ENCODE data around the gene EXD1. TPM values are rescaled to one million over a fixed set of nuclear protein-coding genes. Genes with fewer than 3 reads are reported as not detected.
"Not testable (repeated sequence)": the region's sequence is repeated elsewhere in the genome, so short reads cannot be mapped to it uniquely, and the experiment has no call there.

EXD1 gene
- total RNA-seq, 2 donors from 2014 or later: not detected

DNA sequence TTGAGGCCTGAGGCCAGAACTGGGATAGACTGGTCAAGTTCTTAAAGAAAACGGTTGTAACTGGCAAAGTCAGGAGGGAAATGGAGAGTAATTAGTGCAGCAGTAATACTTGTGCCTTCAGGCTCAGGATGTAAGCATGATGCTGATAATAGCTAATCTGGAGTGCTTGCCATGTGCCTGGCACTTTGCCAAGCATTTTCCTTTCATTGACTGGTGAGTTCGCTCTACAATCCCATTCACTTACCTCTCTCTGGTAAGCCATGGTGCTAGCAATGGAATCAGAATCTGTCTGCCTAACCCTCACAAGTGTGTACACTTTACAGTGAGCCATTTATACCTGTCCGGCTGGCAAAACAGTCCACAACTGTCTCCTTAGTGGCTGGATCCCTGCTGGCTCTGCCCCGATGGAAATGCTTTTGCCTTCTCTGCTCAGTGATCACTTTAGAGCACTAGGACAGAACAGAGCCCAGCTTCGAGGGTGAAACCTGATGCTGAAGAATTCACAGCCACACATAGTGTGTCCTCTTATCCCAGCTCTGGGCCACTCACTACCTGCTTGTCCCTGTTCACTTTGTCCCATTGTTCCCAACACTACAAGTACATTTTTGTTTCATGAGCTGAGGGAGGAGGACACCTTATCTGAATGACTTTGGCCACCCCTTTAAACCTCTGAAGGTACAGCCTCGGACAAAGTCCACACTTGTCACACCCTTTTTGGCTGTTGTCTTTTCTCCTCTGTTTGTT, 10.8 kb upstream of the EXD1 start:
- ATAC-seq (ENCODE audit: insufficient number of reproducible peaks, low FRiP score, low read depth): no peak
- Histone ChIP-seq H3K36me3 (peaks cover 6% of the 10 kb centered on the region), H3K4me1 (ENCODE audit: control insufficient read depth in 1 of 2, low read depth in 2 of 2) (no peaks in the 10 kb centered on the region), H3K4me3 (no peak overlapping the region), H3K9me3 (no peaks in the 10 kb centered on the region), H3K27me3 (replicated peaks; ENCODE audit: insufficient read depth) (no peaks in the 10 kb centered on the region), H3K27ac (no peak overlapping the region)
- TF ChIP-seq, protein P1, sequence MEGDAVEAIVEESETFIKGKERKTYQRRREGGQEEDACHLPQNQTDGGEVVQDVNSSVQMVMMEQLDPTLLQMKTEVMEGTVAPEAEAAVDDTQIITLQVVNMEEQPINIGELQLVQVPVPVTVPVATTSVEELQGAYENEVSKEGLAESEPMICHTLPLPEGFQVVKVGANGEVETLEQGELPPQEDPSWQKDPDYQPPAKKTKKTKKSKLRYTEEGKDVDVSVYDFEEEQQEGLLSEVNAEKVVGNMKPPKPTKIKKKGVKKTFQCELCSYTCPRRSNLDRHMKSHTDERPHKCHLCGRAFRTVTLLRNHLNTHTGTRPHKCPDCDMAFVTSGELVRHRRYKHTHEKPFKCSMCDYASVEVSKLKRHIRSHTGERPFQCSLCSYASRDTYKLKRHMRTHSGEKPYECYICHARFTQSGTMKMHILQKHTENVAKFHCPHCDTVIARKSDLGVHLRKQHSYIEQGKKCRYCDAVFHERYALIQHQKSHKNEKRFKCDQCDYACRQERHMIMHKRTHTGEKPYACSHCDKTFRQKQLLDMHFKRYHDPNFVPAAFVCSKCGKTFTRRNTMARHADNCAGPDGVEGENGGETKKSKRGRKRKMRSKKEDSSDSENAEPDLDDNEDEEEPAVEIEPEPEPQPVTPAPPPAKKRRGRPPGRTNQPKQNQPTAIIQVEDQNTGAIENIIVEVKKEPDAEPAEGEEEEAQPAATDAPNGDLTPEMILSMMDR (IDR thresholded peaks at IDR 0.05): no peak
- DNase-seq (ENCODE audit: low spot score): no peak

DNA sequence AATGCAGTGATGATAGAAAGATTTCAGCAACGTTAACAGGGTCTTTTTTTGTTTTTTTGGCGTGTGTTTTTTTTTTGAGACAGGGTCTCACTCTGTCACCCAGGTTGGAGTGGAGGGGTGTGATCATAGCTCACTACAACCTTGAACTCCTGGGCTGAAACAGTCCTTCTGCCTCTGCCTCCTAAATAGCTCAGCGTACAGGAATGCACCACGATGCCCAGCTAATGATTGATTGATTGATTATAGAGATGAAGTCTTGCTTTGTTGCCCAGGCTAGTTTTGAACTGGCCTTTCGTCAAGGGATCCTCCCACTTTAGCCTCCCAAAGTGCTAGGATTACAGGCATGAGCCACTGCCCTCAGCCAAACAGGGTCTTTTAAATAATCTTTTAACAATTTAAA, 7.5 kb upstream of the EXD1 start:
- ATAC-seq (ENCODE audit: insufficient number of reproducible peaks, low FRiP score, low read depth) (no peak), DNase-seq (ENCODE audit: low spot score) (no peak)
- Histone ChIP-seq H3K27ac (no peak overlapping the region), H3K9me3 (no peaks in the 10 kb centered on the region), H3K27me3 (replicated peaks; ENCODE audit: insufficient read depth) (no peaks in the 10 kb centered on the region), H3K4me3 (no peak overlapping the region), H3K36me3 (no peaks in the 10 kb centered on the region), H3K4me1 (ENCODE audit: control insufficient read depth in 1 of 2, low read depth in 2 of 2) (peaks cover under 1 to 4% of the 10 kb centered on the region in 2 donors)
- TF ChIP-seq, protein P1 (IDR thresholded peaks at IDR 0.05): no peak

DNA sequence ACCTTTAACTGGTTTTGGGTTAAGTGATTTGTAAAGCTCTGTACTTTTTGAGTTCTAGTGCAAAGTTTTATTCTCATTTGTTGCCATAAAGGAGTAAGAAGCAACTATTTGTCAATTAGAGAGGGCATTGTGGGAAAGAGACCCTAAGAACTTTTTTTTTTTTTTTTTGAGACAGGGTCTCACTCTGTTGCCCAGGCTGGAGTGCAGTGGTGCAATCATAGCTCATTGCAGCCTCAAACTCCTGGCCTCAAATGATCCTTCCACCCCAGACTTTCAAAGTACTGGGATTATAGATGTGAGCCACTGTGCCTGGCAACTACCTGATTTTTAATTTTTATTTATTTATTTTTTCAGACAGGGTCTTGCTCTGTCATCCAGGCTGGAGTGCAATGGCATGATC, 5.4 kb upstream of the EXD1 start:
- H3K36me3 ChIP-seq: no peaks in the 10 kb centered on the region
- H3K4me3 ChIP-seq: no peak overlapping the region
- ATAC-seq (ENCODE audit: insufficient number of reproducible peaks, low FRiP score, low read depth) (no peak), DNase-seq (ENCODE audit: low spot score) (no peak)
- no peak overlapping the region for H3K27ac ChIP-seq
- H3K27me3 ChIP-seq (replicated peaks; ENCODE audit: insufficient read depth): no peaks in the 10 kb centered on the region
- H3K9me3 ChIP-seq: no peaks in the 10 kb centered on the region
- H3K4me1 ChIP-seq (ENCODE audit: control insufficient read depth in 1 of 2, low read depth in 2 of 2): peaks cover 12 to 15% of the 10 kb centered on the region in 2 donors
- TF ChIP-seq, protein P1 (IDR thresholded peaks at IDR 0.05): no peak

DNA sequence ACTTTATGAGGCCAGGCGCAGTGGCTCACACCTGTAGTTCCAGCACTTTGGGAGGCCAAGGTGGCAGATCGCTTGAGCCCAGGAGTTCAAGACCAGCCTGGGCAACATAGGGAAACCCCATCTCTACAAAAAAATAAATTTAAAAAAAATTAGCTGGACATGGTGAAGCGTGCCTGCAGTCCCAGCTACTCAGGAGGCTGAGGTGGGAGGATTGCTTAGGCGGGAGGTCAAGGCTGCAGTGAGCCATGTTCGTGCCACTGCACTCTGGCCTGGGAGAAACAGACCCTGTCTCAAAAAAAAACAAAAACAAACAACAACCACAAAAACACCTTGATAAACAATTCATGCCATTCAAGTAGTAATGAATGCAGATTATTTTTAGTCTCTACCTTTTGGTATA, 4.7 kb upstream of the EXD1 start:
- not testable (repeated sequence) for H3K27ac ChIP-seq; H3K9me3 ChIP-seq; DNase-seq (ENCODE audit: low spot score); H3K36me3 ChIP-seq; ATAC-seq (ENCODE audit: insufficient number of reproducible peaks, low FRiP score, low read depth); H3K4me3 ChIP-seq; H3K27me3 ChIP-seq (replicated peaks; ENCODE audit: insufficient read depth)
- H3K4me1 ChIP-seq (ENCODE audit: control insufficient read depth in 1 of 2, low read depth in 2 of 2): peaks cover 12 to 15% of the 10 kb centered on the region in 2 donors

DNA sequence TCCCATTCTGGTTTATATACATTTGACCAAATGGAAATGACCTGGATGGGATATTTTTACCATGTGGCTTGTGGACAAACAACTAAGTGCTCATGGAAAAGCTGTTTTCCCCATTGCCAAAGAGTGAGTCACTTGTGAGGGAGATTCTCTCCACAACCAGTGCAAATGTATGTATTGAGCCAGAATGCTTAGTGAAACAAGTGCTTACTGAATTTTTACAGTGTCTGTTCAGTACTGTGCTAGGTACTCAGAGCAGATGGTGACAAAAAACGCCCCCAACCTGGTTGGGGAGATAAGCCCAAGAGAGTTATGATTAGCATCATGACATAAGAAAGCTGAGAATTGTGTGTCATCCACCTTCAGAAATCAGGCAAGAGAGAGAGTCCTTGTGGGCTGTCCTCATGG, 2.8 kb upstream of the EXD1 start:
- H3K27ac ChIP-seq: no peak overlapping the region
- H3K9me3 ChIP-seq: no peaks in the 10 kb centered on the region
- H3K4me1 ChIP-seq (ENCODE audit: control insufficient read depth in 1 of 2, low read depth in 2 of 2): peaks cover 12 to 15% of the 10 kb centered on the region in 2 donors
- TF ChIP-seq, protein P1 (IDR thresholded peaks at IDR 0.05): no peak
- H3K36me3 ChIP-seq: no peaks in the 10 kb centered on the region
- DNase-seq (ENCODE audit: low spot score) (no peak), ATAC-seq (ENCODE audit: insufficient number of reproducible peaks, low FRiP score, low read depth) (no peak)
- H3K27me3 ChIP-seq (replicated peaks; ENCODE audit: insufficient read depth): no peaks in the 10 kb centered on the region
- no peak overlapping the region for H3K4me3 ChIP-seq

Measured in thoracic aorta (tissue), 2 donors.